MCF 10A (cell line): ENCODE results near the gene COG2. TPM values are rescaled to one million over a fixed set of nuclear protein-coding genes. Genes with fewer than 3 reads are reported as not detected.

Experiments
- BruUV-seq: library from RNA; stranded (reverse); fragments of 400-500 nt; replicated peaks from 2 replicates; lab custom pipeline; 2021; lab: Mats Ljungman, UMichigan
- CTCF ChIA-PET: fragments of 300-600 bp; sonication (Branson Sonifier 250); formaldehyde crosslinking; extraction: SDS; loops from one replicate; lab custom pipeline; 2021; ENCODE audit warnings: antibody characterized with exemption, inconsistent platforms; lab: Yijun Ruan, JAX
- POLR2A ChIA-PET: fragments of 300-600, 350-650 bp; sonication (Branson Sonifier 250); formaldehyde crosslinking; extraction: SDS; loops from one replicate; lab custom pipeline; 2020; ENCODE audit warnings: antibody characterized with exemption, inconsistent platforms; lab: Yijun Ruan, JAX
- DNase-seq: peaks from one replicate; pipeline ENCODE4 v3.0.0-alpha.2; 2018; ENCODE audit not compliant: unreplicated experiment
- H3K27ac Mint-ChIP-seq: one replicate; pipeline ENCODE4 v1.8.0; 2022; ENCODE audit warnings: mild to moderate bottlenecking, low read depth, mixed read lengths; ENCODE audit not compliant: unreplicated experiment
- H3K27me3 Mint-ChIP-seq: one replicate; pipeline ENCODE4 v1.8.0; 2022; ENCODE audit warnings: mixed read lengths; ENCODE audit not compliant: insufficient read depth, unreplicated experiment
- H3K36me3 Mint-ChIP-seq: one replicate; pipeline ENCODE4 v1.8.0; 2022; ENCODE audit warnings: mild to moderate bottlenecking, moderate library complexity, mixed read lengths; ENCODE audit not compliant: insufficient read depth, unreplicated experiment
- H3K4me1 Mint-ChIP-seq: one replicate; pipeline ENCODE4 v1.8.0; 2022; ENCODE audit warnings: mixed read lengths; ENCODE audit not compliant: insufficient read depth, unreplicated experiment
- H3K4me3 Mint-ChIP-seq: one replicate; pipeline ENCODE4 v1.8.0; 2022; ENCODE audit warnings: mild to moderate bottlenecking, moderate library complexity, mixed read lengths; ENCODE audit not compliant: unreplicated experiment
- H3K9me3 Mint-ChIP-seq: one replicate; pipeline ENCODE4 v1.8.0; 2022; ENCODE audit warnings: mixed read lengths; ENCODE audit not compliant: unreplicated experiment
- intact Hi-C: fragments of 100-400 bp; cut with micrococcal nuclease; formaldehyde crosslinking; loops from 2 replicates; pipeline ENCODE4 v1.14.1; 2022
- total RNA-seq: library from RNA; stranded (reverse); gene quantifications from 2 replicates; pipeline ENCODE4 v1.2.3, GENCODE V29; 2022
- TF ChIP-seq, protein P1 (sequence below): fragments of 200-600 bp; IDR thresholded peaks from one replicate; pipeline ENCODE4 v1.8.0; 2022; ENCODE audit warnings: antibody characterized with exemption, mild to moderate bottlenecking; ENCODE audit not compliant: unreplicated experiment

COG2 gene
- total RNA-seq, 1 experiment from 2014 or later = 46.7 TPM

DNA sequence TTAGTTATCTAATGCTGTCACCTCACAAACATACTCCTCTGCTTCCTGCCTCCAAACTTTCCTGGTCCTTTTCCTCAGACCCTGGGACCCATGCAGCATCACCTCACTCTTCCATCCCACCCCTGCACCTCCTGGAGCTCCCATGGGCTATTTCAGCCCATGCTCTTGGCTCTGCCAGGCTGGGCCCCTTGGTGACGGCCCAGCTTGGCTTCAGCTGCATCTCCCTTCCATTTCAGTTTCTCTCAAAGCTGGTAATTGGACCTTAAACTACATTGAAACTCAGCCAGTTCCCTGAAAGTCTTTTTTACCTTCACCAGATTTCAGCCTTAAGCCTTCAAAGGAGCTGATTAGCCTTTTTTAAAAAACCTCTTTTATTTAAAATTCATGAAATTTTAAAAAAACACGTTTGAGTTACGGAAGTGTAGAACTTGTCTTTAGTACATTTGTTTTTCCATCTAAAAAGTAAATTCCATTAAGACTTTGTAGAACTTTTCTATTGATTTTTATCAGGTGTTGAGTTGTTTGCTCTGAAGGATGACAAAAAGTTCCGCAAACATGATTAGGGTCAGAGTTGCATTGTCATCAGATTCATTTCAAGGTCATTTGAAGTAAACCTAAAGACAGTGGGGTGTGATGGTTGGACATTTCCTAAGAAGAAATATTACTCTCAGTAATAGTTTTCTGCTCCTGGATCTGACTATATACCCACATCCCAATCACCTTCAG is 38.2 kb downstream of the COG2 start:
- Mint-ChIP-seq H3K27me3 (no peaks in the 10 kb centered on the region), H3K27ac (peak overlapping the region; percentile 1), H3K36me3 (peaks cover 83% of the 10 kb centered on the region), H3K4me1 (peaks cover 24% of the 10 kb centered on the region), H3K9me3 (peaks cover 8% of the 10 kb centered on the region), H3K4me3 (no peak overlapping the region)
- TF ChIP-seq, protein P1, sequence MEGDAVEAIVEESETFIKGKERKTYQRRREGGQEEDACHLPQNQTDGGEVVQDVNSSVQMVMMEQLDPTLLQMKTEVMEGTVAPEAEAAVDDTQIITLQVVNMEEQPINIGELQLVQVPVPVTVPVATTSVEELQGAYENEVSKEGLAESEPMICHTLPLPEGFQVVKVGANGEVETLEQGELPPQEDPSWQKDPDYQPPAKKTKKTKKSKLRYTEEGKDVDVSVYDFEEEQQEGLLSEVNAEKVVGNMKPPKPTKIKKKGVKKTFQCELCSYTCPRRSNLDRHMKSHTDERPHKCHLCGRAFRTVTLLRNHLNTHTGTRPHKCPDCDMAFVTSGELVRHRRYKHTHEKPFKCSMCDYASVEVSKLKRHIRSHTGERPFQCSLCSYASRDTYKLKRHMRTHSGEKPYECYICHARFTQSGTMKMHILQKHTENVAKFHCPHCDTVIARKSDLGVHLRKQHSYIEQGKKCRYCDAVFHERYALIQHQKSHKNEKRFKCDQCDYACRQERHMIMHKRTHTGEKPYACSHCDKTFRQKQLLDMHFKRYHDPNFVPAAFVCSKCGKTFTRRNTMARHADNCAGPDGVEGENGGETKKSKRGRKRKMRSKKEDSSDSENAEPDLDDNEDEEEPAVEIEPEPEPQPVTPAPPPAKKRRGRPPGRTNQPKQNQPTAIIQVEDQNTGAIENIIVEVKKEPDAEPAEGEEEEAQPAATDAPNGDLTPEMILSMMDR = no peak
- no peak for DNase-seq
- ChIA-PET CTCF (interaction anchor here (1.3 kb wide), 1 partner anchor 38 kb away, joined by 4 read pairs; no protein-coding TSS in a partner anchor), POLR2A (interaction anchor here (1.0 to 4.1 kb wide), 3 partner anchors 9 to 321 kb away, joined by 3 to 31 read pairs (median 3); partner anchors contain the start of gene COG2)
- no TSS peak for BruUV-seq
- intact Hi-C loops = loop anchor here (2.0 to 5.0 kb wide), 3 partner anchors 38 to 532 kb away; partner anchors contain the start of gene COG2

DNA sequence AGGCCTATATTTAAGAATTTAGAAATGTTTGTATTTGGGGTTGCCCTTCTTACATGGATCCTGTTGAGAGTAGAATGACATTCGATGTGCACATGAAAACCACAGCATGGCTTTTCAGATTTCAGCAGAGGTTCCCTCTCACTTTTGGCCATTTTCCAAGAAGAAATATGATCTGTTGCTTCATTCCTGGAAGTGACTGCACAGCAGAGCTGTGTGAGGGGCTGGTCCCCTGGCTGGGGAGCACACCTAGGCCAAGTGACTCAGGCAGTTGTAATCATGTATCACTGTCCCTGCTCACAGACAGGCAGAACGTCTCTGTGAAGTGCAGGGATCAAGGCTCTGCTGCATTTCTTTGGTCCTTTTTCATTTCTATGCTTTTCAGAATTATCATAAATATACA is 39.3 kb downstream of the COG2 start:
- Mint-ChIP-seq H3K27me3 (no peaks in the 10 kb centered on the region), H3K9me3 (no peaks in the 10 kb centered on the region), H3K4me3 (no peak overlapping the region), H3K36me3 (peaks cover 83% of the 10 kb centered on the region), H3K4me1 (peaks cover 24% of the 10 kb centered on the region), H3K27ac (peak overlapping the region; percentile 4)
- POLR2A ChIA-PET = interaction anchor here (0.6 to 4.1 kb wide), 6 partner anchors 11 to 1396 kb away, joined by 3 to 31 read pairs (median 4); partner anchors contain the start of gene COG2
- BruUV-seq = no TSS peak
- intact Hi-C loops = loop anchor here (2.0 to 5.0 kb wide), 3 partner anchors 39 to 531 kb away; partner anchors contain the start of gene COG2
- peak; percentile 97 for DNase-seq
- CTCF ChIA-PET = interaction anchor here (0.6 to 1.7 kb wide), 4 partner anchors 39 to 96 kb away, joined by 3 to 12 read pairs (median 4); partner anchors contain the start of gene COG2
- TF ChIP-seq, protein P1 = no peak

DNA sequence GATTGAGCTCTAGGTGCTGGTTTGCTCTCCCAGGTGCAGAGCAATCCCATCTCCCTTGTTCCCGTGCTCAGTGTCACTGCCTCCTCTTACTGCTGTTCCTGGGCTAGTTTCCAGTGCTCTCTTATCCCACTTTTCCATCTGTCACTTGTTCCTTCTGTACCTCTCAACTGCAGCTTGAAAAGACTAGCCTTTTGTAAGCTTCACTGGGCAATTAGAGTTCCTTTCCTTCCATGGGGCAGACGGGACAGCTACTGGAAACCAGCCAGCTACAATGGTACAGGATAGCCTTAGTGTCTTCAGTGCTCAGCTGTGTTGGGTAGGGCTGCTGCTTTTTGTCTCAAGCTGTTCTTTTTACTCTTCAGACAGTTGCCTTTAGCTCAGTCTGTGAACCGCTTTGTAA is 40.0 kb downstream of the COG2 start:
- intact Hi-C loops = loop anchor here (5.0 kb wide), 1 partner anchor 530 kb away; no protein-coding TSS in a partner anchor
- BruUV-seq = no TSS peak
- peak; percentile 38 for DNase-seq
- peaks cover 83% of the 10 kb centered on the region for H3K36me3 Mint-ChIP-seq
- ChIA-PET CTCF (interaction anchor here (0.6 to 1.7 kb wide), 7 partner anchors 17 to 572 kb away, joined by 3 to 12 read pairs (median 3); partner anchors contain the start of gene COG2), POLR2A (interaction anchor here (0.6 to 4.1 kb wide), 7 partner anchors 11 to 1395 kb away, joined by 3 to 31 read pairs (median 4); partner anchors contain the start of gene COG2)
- TF ChIP-seq, protein P1 = no peak
- H3K27me3 Mint-ChIP-seq = no peaks in the 10 kb centered on the region
- H3K9me3 Mint-ChIP-seq = no peaks in the 10 kb centered on the region
- H3K4me3 Mint-ChIP-seq = peak overlapping the region; percentile 4
- H3K27ac Mint-ChIP-seq = peak overlapping the region; percentile 4
- peaks cover 24% of the 10 kb centered on the region for H3K4me1 Mint-ChIP-seq
